ENCODE data around the gene DGKB.

DNA sequence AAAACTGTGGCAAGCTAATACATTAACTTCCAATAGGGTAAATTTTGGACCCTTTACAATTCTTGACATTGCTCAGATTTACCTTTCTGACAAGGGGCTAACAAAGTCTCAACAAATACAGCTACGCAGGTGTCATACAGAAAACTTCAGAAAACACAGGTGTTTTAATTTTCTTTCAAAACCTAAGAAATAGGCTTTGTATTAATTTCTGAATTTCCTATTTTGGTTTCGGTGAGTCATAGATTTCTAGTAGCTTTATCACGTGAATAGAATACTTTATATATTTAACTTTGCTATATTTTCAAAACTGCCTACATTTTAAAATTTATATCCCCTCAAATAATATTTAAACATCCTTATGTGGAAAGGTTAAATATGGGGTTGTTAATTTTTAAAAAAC is 215.3 kb downstream of the DGKB start:
- TF ChIP-seq, protein P1, sequence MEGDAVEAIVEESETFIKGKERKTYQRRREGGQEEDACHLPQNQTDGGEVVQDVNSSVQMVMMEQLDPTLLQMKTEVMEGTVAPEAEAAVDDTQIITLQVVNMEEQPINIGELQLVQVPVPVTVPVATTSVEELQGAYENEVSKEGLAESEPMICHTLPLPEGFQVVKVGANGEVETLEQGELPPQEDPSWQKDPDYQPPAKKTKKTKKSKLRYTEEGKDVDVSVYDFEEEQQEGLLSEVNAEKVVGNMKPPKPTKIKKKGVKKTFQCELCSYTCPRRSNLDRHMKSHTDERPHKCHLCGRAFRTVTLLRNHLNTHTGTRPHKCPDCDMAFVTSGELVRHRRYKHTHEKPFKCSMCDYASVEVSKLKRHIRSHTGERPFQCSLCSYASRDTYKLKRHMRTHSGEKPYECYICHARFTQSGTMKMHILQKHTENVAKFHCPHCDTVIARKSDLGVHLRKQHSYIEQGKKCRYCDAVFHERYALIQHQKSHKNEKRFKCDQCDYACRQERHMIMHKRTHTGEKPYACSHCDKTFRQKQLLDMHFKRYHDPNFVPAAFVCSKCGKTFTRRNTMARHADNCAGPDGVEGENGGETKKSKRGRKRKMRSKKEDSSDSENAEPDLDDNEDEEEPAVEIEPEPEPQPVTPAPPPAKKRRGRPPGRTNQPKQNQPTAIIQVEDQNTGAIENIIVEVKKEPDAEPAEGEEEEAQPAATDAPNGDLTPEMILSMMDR (conservative IDR thresholded peaks at IDR 0.05 in 1 of 2, IDR thresholded peaks at IDR 0.05 in 1 of 2; ENCODE audit: extremely low read depth in 1 of 2, insufficient read depth in 1 of 2, low read depth in 1 of 2, low read length in 2 of 2) = no peak
- no peak for TF ChIP-seq EZH2 (IDR thresholded peaks at IDR 0.05; ENCODE audit: borderline replicate concordance, low read length)

Measured in mammary epithelial cell (primary cell).